Stomach (tissue), 4 donors: ENCODE results near the gene LCN2.

Experiments used
- EP300 ChIP-seq: sonication (generic); formaldehyde crosslinking; IDR thresholded peaks from one replicate; pipeline ENCODE4 v1.6.1; 2017; ENCODE audit warnings: antibody characterized with exemption
- POLR2A ChIP-seq, 4 donors: fragments of 450-650 bp; IDR thresholded peaks; one replicate each; pipeline ENCODE4 v1.6.1; 2016; ENCODE audit warnings: antibody characterized with exemption in 4 of 4, control low read depth in 2 of 4, mild to moderate bottlenecking in 1 of 4, moderate library complexity in 1 of 4
- POLR2AphosphoS5 ChIP-seq, 3 donors: sonication (generic); formaldehyde crosslinking; IDR thresholded peaks; one replicate each; pipeline ENCODE4 v1.6.1; 2016; ENCODE audit warnings: antibody characterized with exemption in 3 of 3
- TF ChIP-seq, protein P1 (sequence below), 7 experiments: fragments of 450-650 bp in 4 of 7; fragments of 200-600 bp in 3 of 7; sonication (generic) in 3 of 7; IDR thresholded peaks; one replicate each; pipeline ENCODE4 v1.5.1; 2016 to 2019; ENCODE audit warnings: antibody characterized with exemption in 7 of 7, control low read depth in 2 of 7, mild to moderate bottlenecking in 1 of 7

DNA sequence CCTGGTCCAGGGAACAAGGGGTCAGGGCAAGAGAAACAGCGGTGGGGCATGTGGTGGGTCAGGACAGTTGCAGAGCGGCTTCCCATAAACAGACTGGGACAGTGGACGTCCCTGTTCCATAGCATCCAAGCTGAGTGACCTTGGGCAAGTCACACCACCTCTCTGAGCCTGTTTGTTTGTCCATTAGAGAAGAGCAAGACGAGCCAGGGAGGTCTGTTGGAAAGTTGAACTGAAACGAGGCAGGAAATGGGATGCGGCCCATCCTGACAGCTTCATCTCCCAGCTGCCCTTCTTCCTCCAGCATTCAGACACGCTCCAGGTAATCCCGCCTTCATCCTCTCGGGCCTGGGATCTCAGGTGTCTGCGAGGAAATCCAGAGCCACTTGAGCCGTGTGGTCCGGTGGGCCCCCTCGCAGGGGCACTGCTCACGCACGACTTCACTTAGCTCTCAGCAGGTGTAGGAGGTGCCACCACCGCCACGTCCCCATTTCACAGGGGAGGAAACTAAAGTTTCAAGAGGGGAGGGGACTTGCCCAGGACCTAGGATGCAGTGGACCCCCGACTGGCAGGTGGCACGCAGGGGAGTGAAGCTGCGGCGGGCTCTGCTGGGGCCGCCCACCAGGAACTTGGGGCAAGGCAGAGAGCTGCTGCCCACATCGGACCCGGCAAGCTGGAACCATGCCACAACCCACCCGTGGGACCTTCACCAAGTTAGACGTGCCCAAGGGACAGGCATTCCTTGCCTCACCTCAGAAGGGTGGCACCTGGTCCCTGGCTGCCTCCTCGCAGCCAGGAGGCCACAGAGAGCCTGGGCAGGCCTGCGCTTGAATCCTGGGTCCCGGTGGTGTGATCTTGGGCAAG, 34.7 kb upstream of the LCN2 start:
- TF ChIP-seq POLR2AphosphoS5 (IDR thresholded peaks at IDR 0.05) = no peak
- TF ChIP-seq POLR2A (IDR thresholded peaks at IDR 0.05) = no peak
- TF ChIP-seq, protein P1, sequence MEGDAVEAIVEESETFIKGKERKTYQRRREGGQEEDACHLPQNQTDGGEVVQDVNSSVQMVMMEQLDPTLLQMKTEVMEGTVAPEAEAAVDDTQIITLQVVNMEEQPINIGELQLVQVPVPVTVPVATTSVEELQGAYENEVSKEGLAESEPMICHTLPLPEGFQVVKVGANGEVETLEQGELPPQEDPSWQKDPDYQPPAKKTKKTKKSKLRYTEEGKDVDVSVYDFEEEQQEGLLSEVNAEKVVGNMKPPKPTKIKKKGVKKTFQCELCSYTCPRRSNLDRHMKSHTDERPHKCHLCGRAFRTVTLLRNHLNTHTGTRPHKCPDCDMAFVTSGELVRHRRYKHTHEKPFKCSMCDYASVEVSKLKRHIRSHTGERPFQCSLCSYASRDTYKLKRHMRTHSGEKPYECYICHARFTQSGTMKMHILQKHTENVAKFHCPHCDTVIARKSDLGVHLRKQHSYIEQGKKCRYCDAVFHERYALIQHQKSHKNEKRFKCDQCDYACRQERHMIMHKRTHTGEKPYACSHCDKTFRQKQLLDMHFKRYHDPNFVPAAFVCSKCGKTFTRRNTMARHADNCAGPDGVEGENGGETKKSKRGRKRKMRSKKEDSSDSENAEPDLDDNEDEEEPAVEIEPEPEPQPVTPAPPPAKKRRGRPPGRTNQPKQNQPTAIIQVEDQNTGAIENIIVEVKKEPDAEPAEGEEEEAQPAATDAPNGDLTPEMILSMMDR (IDR thresholded peaks at IDR 0.05) = no peak
- no peak for TF ChIP-seq EP300
